GM12873 (cell line): ENCODE results near the gene ENHO.

Experiments
- TF ChIP-seq, protein P1 (sequence below): IDR thresholded peaks from 2 replicates; pipeline ENCODE4 v1.5.1; 2012; ENCODE audit warnings: low read depth, mild to moderate bottlenecking, moderate library complexity, low read length, control low read depth; ENCODE audit not compliant: insufficient read depth; ENCODE audit errors: missing control alignments

The ENHO gene

DNA sequence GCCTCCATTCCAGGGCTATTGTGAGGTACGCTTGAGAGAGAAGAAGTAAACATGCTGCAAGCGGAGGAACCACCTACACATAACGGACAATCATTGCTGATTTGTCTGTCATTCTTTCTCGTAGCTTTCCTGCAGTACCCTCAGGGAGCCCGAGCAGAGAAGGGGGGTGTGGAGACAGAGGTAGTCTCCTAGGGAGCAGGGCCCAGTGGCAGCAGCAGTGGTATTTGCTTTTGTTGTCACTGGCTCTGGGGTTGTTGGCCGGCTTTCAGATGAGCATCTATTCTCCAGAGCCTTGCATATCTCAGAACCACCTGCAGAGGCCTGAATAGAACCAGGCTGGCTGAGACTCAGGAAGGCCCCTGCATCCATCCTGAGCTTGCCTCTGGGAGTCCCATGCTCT lies 19.9 kb downstream of the ENHO start:
- TF ChIP-seq, protein P1, sequence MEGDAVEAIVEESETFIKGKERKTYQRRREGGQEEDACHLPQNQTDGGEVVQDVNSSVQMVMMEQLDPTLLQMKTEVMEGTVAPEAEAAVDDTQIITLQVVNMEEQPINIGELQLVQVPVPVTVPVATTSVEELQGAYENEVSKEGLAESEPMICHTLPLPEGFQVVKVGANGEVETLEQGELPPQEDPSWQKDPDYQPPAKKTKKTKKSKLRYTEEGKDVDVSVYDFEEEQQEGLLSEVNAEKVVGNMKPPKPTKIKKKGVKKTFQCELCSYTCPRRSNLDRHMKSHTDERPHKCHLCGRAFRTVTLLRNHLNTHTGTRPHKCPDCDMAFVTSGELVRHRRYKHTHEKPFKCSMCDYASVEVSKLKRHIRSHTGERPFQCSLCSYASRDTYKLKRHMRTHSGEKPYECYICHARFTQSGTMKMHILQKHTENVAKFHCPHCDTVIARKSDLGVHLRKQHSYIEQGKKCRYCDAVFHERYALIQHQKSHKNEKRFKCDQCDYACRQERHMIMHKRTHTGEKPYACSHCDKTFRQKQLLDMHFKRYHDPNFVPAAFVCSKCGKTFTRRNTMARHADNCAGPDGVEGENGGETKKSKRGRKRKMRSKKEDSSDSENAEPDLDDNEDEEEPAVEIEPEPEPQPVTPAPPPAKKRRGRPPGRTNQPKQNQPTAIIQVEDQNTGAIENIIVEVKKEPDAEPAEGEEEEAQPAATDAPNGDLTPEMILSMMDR: no peak

DNA sequence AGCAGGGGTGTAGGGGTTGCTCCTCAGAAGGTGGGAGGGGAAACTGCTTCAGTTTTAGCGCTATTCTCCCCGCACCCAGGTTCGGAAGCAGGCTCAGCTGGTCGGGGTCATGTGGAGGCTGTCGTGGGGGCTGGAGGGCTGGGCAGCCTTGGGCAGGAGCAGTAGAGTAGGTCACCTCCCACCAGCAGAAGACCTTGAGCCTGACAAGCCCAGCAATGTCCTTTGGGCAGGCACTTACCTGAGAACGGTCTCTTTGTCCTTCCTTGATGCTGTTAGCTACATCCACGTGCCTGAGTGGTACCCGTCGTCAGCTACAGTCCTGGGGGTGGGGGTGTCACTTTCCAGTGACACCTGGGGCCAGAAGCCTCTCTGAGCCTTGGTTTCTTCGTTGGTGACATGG lies 20.3 kb downstream of the ENHO start:
- TF ChIP-seq, protein P1: no peak

DNA sequence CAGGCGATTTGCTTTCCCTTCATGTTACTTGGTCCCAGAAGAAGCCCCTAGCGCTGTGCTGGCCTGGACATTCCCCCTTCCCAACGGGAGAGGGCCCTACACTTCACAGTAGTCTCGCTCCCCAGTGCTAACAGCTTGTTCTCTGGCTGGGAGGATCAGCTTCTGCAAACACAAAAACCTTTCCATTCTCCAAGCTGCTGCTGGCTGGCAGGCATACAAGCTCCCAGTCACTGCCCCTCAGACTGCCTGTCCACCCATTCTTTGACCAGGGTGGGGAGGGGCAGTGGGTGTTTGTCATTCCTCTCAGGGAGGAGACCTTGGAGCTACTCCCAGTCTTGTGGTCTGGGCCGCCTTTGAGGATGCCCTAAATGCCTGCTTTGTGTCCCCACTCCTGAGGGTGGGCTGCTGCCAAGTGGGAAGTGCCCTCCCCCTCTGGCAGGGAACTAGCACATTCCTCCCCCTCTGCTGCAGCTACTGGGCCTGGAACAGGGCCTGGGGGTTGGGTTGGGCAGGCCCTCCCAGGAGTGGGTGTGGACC lies 20.8 kb downstream of the ENHO start:
- TF ChIP-seq, protein P1: no peak

DNA sequence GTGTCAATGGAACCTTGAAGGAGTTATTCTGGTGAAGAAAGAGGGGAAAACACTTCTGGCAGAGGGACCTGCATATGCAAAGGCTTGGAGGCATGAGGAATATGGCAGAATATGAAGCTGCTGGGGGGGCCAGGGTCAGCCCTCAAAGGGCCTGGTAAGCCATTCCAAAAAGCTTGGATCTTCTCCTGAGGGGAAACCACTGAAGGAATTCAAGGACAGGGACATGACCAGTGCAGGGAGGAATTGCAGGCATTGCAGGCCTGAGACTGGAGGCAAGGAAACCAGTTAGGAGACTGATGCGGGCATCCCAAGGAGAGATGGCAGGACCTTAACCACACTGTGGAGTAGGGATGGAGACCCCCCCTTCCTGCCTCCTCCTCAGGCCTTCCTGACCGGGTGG lies 21.4 kb downstream of the ENHO start:
- TF ChIP-seq, protein P1: no peak

DNA sequence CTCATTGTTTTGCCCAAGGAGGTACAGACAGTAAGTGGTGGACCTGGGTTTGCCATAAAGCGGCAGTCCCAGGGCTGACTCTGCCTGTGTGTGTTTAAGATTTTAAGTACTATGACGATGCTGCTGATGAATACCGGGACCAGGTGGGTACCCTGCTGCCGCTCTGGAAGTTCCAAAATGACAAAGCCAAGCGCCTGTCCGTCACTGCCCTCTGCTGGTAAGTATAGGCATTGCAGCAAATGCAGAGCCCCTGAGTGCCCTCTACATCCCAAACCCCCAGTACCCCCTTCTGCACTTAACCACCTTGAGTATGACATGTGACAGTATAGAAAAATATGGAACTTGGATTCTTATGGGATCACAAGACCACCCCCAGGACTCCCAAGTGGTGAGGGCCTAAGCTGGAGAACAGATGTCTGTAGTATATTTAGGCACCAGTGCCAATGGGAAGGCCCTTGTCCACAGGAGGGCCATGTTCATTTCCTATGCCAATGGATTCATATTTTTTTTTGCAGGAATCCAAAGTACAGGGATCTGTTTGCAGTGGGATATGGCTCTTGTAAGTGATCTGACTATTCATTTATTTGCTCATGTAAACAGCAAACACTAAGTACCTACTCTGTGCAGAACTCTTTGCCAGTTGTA lies 22.0 kb downstream of the ENHO start:
- TF ChIP-seq, protein P1: peak; percentile 98

DNA sequence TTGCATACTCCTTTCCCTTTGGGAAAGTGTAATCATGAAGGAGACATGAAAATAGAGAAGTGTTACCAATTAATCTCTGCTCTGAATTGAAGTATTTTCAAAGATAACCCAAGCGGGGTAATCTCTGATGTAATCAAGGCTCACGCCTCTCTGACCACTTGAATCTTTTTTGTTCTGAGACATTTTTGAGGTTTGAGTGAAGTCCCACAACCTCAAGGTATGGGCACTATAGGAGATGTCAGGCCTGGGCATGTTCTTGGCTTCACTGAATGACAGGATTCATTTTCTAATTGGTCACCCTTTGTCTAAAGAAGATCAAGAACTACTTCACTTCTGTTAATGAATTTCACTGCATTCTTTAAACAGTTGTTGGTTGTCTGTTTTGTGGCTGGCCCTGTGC lies 23.7 kb downstream of the ENHO start:
- TF ChIP-seq, protein P1: no peak

DNA sequence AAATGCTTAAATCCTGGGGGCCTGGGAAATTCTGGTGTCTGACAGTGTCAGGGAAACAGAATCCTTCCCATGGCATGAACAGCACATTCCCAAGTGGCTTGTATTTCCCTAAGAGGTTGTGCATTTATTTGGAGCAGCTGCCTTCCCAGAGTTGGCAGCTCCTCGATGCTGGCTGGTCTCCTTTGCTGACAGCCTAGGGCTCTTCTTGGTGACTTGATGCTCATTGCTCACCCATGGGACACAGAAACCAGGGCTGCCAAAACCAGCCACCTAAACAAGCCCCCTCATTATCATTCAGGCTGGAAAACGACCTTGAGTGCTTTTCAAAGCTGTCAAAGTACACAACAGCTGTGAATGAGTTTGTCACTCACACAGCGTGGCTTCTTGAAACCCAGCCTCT lies 24.2 kb downstream of the ENHO start:
- TF ChIP-seq, protein P1: no peak
